Heart left ventricle (tissue), 16 donors: Measurements from ENCODE around the gene RIOK3. TPM values are rescaled to one million over a fixed set of nuclear protein-coding genes. Genes with fewer than 3 reads are reported as not detected.

Experiments
- ATAC-seq, 4 donors: fragments of 200-7000 bp; cut with Tn5 transposase; one replicate each; pipeline ENCODE4 v1.9.1; 2020 to 2022; ENCODE audit warnings: moderate library complexity in 4 of 4, mild to moderate bottlenecking in 3 of 4, moderate number of reproducible peaks in 1 of 4
- DNase-seq, 5 donors: peaks; one replicate each; pipeline ENCODE4 v3.0.0-alpha.2; 2020
- H3K27ac ChIP-seq, 12 donors: fragments of 200-600 bp; sonication (generic) in 4 of 12; one replicate each; pipeline versions ENCODE4 v1.5.0 to v1.8.0; 2016 to 2022; ENCODE audit warnings: mild to moderate bottlenecking in 2 of 12
- H3K27me3 ChIP-seq, 9 donors: fragments of 200-600 bp; sonication (generic) in 2 of 9; one replicate each; pipeline versions ENCODE4 v1.5.1 to v1.8.0; 2016 to 2022; ENCODE audit warnings: mild to moderate bottlenecking in 3 of 9
- H3K36me3 ChIP-seq, 9 donors: fragments of 200-600 bp; sonication (generic) in 2 of 9; one replicate each; pipeline versions ENCODE4 v1.5.0 to v1.8.0; 2018 to 2022; ENCODE audit warnings: mild to moderate bottlenecking in 2 of 9
- H3K4me1 ChIP-seq, 12 donors: fragments of 200-600 bp; sonication (generic) in 4 of 12; one replicate each; pipeline versions ENCODE4 v1.5.0 to v1.8.0; 2016 to 2022; ENCODE audit warnings: mild to moderate bottlenecking in 3 of 12
- H3K4me3 ChIP-seq, 12 donors: fragments of 200-600 bp; sonication (generic) in 4 of 12; one replicate each; pipeline versions ENCODE4 v1.5.0 to v1.8.0; 2017 to 2022; ENCODE audit warnings: mild to moderate bottlenecking in 9 of 12, moderate library complexity in 4 of 12
- H3K9me3 ChIP-seq, 12 donors: fragments of 200-600 bp; sonication (generic) in 4 of 12; one replicate each; pipeline versions ENCODE4 v1.5.0 to v1.8.0; 2016 to 2022; ENCODE audit warnings: mild to moderate bottlenecking in 1 of 12
- POLR2A ChIP-seq, 2 donors: fragments of 450-650 bp; IDR thresholded peaks; one replicate each; pipeline ENCODE4 v1.6.1; 2017; ENCODE audit warnings: antibody characterized with exemption in 2 of 2, mild to moderate bottlenecking in 2 of 2, moderate library complexity in 2 of 2
- WGBS, 4 donors: extraction: QIAGEN DNeasy Blood & Tissue Kit in 2 of 4; methylation state at CpG; one replicate each; pipeline versions ENCODE4 v1.1.5 to v1.1.7; 2013 to 2018; 5-methylcytosine and 5-hydroxymethylcytosine counted together
- intact Hi-C, 10 donors: fragments of 100-400 bp; cut with DNase I; formaldehyde crosslinking; loops; one replicate each; pipeline versions ENCODE4 v1.11.1 to v1.14.2; 2022
- polyA plus RNA-seq, 2 donors: library from polyadenylated mRNA; stranded (reverse); fragments of 200-250 nt; gene quantifications; one replicate each; pipeline ENCODE4 v1.2.3, GENCODE V29; 2013
- total RNA-seq, 9 donors: library from RNA; depleted of rRNA in 2 of 9; stranded (reverse); fragments of >200 nt in 2 of 9; fragmentation: NEBNext Ultra II Directional in 3 of 9; extraction: Animal tissue kit (Norgen Biotek cat#: 25700) in 3 of 9; gene quantifications; one replicate each; pipeline versions ENCODE4 v1.1.0 to v1.2.4, GENCODE V29; 2016 to 2023
- TF ChIP-seq, protein P1 (sequence below), 12 donors: fragments of 200-600 bp; sonication (generic) in 4 of 12; IDR thresholded peaks; one replicate each; pipeline versions ENCODE4 v1.5.0 to v1.8.0; 2018 to 2022; ENCODE audit warnings: antibody characterized with exemption in 12 of 12, mild to moderate bottlenecking in 5 of 12
- donor health status: ischemic (EF 13 %, LVEDD 7.1; RV severe dilation, severe dysfunction).
- donor health status: healthy with polysubstance abuse.
- donor health status: DM: no; HTN: yes; CAD: no.
- donor health status: DM: no; HTN: no; CAD: no.
- donor health status: ischemic (EF 25% LVEDD 6.9; RV normal size, moderate dysfunction).
- donor health status: ischemic (EF 25% LVEDD 5.7; RV mildly dilated, moderate dysfunction).
- donor health status: healthy.
- donor health status: DM: yes; HTN: yes; CAD: no.
- donor health status: ischemic (EF 35%, LVEDD 5.7; RV mildly dilated, moderate dysfunction).
- donor health status: nonischemic (EF 11% LVEDD 7.7; RV severe dilation, severe dysfunction).
- donor health status: DM: yes; HTN: yes; CAD: no.
- donor health status: PGD.
- donor health status: ischemic (EF 29% LVEDD 5.4; RV normal size, mild dysfunction).
- donor health status: nonischemic (EF 23%, LVEDD 6.1; RV moderate dilation, normal function).

The RIOK3 gene
- total and polyA plus RNA-seq, 11 donors = 32.3 to 76.2 (median 51.1) TPM

- TF ChIP-seq, protein P1, sequence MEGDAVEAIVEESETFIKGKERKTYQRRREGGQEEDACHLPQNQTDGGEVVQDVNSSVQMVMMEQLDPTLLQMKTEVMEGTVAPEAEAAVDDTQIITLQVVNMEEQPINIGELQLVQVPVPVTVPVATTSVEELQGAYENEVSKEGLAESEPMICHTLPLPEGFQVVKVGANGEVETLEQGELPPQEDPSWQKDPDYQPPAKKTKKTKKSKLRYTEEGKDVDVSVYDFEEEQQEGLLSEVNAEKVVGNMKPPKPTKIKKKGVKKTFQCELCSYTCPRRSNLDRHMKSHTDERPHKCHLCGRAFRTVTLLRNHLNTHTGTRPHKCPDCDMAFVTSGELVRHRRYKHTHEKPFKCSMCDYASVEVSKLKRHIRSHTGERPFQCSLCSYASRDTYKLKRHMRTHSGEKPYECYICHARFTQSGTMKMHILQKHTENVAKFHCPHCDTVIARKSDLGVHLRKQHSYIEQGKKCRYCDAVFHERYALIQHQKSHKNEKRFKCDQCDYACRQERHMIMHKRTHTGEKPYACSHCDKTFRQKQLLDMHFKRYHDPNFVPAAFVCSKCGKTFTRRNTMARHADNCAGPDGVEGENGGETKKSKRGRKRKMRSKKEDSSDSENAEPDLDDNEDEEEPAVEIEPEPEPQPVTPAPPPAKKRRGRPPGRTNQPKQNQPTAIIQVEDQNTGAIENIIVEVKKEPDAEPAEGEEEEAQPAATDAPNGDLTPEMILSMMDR (IDR thresholded peaks at IDR 0.05) = no peak
- no peak for TF ChIP-seq POLR2A (IDR thresholded peaks at IDR 0.05)
- H3K9me3 ChIP-seq = no peaks in the 10 kb centered on the region
- DNase-seq (no peak), ATAC-seq (peak in 3 of 4 donors; percentile 58 to 79 (median 67))
- peaks cover 0 to 5% (median 0%) of the 10 kb centered on the region in 12 donors for H3K4me1 ChIP-seq
- H3K4me3 ChIP-seq = no peak overlapping the region
- H3K27ac ChIP-seq = no peak overlapping the region
- H3K27me3 ChIP-seq = no peaks in the 10 kb centered on the region
- intact Hi-C loops = loop anchor here in 2 of 10 donors (10.0 kb wide), 2 partner anchors 382 to 582 kb away; no protein-coding TSS in a partner anchor
- 28 to 57% (median 49%) methylated on average over 2 of the region's 2 CpGs for WGBS, 4 donors
- no peaks in the 10 kb centered on the region for H3K36me3 ChIP-seq
These were observed 46.8 kb upstream of the RIOK3 start for GRCh38 chr18:23406271-23406787.

- intact Hi-C loops = loop anchor here in 6 of 10 donors (5.0 to 10.0 kb wide), 7 partner anchors 278 to 608 kb away; partner anchors contain the start of genes CABLES1 (in 1 of the 6) and RBBP8 (in 1 of the 6)
- H3K27me3 ChIP-seq = no peaks in the 10 kb centered on the region
- H3K4me1 ChIP-seq = peaks cover 0 to 13% (median 0%) of the 10 kb centered on the region in 12 donors
- no peak for TF ChIP-seq POLR2A (IDR thresholded peaks at IDR 0.05)
- TF ChIP-seq, protein P1 (IDR thresholded peaks at IDR 0.05) = no peak
- ATAC-seq (no peak), DNase-seq (no peak)
- no peak overlapping the region for H3K27ac ChIP-seq
- 41 to 56% (median 46%) methylated on average over 3 of the region's 3 CpGs for WGBS, 4 donors
- no peaks in the 10 kb centered on the region for H3K9me3 ChIP-seq
- no peak overlapping the region for H3K4me3 ChIP-seq
- H3K36me3 ChIP-seq = peaks cover 0 to 4% (median 0%) of the 10 kb centered on the region in 9 donors
These were observed 40.6 kb upstream of the RIOK3 start for GRCh38 chr18:23412351-23412964.

DNA sequence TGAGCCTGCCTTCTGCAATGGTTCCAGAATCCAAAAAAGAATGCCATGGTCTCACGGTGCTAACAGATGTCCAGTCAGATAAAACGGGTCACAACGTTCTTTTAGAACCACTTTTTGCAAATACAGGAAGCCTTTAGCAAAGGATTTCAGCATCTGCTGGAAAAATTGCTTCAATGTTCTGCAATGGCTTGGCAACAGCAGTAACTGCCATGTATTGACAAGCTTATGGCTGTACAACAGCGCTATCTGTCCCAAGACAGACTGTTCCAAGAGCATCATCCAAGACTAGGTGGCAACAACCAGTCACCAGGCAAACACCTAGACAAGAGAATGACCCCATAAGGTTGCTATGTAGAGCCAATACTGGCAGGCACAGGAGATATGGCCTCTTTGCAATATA is 37.6 kb upstream of the RIOK3 start:
- Histone ChIP-seq H3K27me3 (no peaks in the 10 kb centered on the region), H3K4me1 (peaks cover 0 to 13% (median 0%) of the 10 kb centered on the region in 12 donors), H3K4me3 (no peak overlapping the region), H3K9me3 (no peaks in the 10 kb centered on the region), H3K36me3 (peaks cover 0 to 4% (median 0%) of the 10 kb centered on the region in 9 donors), H3K27ac (no peak overlapping the region)
- DNase-seq (no peak), ATAC-seq (no peak)
- intact Hi-C loops = loop anchor here in 5 of 10 donors (10.0 kb wide), 4 partner anchors 281 to 611 kb away; partner anchors contain the start of genes CABLES1 (in 1 of the 5) and RBBP8 (in 1 of the 5)
- TF ChIP-seq, protein P1 (IDR thresholded peaks at IDR 0.05) = no peak
- WGBS, 4 donors = 51 to 75% (median 64%) methylated on average over 4 of the region's 4 CpGs

DNA sequence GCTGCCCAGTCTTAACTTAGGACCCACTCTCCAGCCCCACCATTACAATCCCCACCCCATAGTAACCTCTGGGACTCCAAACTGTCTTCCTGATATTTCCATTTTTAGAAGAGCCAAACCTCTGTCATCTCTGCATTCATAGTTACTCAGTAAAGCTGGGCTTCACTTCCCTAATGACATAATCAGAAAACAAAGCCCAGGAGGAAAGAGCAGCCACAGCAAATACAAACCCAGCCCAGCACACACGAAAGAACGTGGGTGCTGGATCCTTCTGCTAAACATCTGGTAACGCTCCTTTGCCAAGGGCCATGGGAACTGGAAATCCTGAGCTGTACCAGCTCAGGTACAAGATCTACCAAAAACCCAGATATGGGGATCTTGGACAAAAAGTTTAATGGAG is 36.8 kb upstream of the RIOK3 start:
- no peak for DNase-seq
- ATAC-seq = peak in 3 of 4 donors; percentile 33 to 70 (median 57)
- Histone ChIP-seq H3K27ac (no peak overlapping the region), H3K4me3 (no peak overlapping the region), H3K36me3 (peaks cover 0 to 4% (median 0%) of the 10 kb centered on the region in 9 donors), H3K27me3 (no peaks in the 10 kb centered on the region), H3K9me3 (no peaks in the 10 kb centered on the region), H3K4me1 (peaks cover 0 to 13% (median 0%) of the 10 kb centered on the region in 12 donors)
- no peak for TF ChIP-seq POLR2A (IDR thresholded peaks at IDR 0.05)
- TF ChIP-seq, protein P1 (IDR thresholded peaks at IDR 0.05) = no peak
- intact Hi-C loops = loop anchor here in 5 of 10 donors (10.0 kb wide), 4 partner anchors 281 to 611 kb away; partner anchors contain the start of genes CABLES1 (in 1 of the 5) and RBBP8 (in 1 of the 5)
- WGBS, 4 donors = 32 to 57% (median 42%) methylated on average over 3 of the region's 3 CpGs
